Spleen (tissue), 11 donors: Measurements from ENCODE around the gene MICAL3. TPM values are rescaled to one million over a fixed set of nuclear protein-coding genes. Genes with fewer than 3 reads are reported as not detected.

Experiments used
- DNase-seq: peaks from one replicate; pipeline ENCODE4 v3.0.0-alpha.2; 2020
- H3K27ac ChIP-seq, 8 donors: fragments of 200-600 bp; sonication (generic) in 7 of 8; 1 replicate in 4 of 8; 2 replicates in 4 of 8; pipeline versions ENCODE4 v1.5.0 to v1.8.0; 2016 to 2021; ENCODE audit warnings: inconsistent platforms in 4 of 8, mild to moderate bottlenecking in 4 of 8, moderate library complexity in 1 of 8
- H3K27me3 ChIP-seq, 7 donors: fragments of 200-600 bp; sonication (generic) in 6 of 7; replicated peaks in 1 of 7; 1 replicate in 4 of 7; 2 replicates in 3 of 7; pipeline versions ENCODE4 v1.5.0 to v1.8.0; 2016 to 2021; ENCODE audit warnings: inconsistent platforms in 3 of 7, mild to moderate bottlenecking in 1 of 7
- H3K36me3 ChIP-seq, 6 donors: fragments of 200-600 bp; sonication (generic) in 5 of 6; 1 replicate in 4 of 6; 2 replicates in 2 of 6; pipeline versions ENCODE4 v1.5.0 to v1.8.0; 2016 to 2021; ENCODE audit warnings: inconsistent platforms in 2 of 6
- H3K4me1 ChIP-seq, 6 donors: fragments of 200-600 bp; sonication (generic) in 5 of 6; 1 replicate in 3 of 6; 2 replicates in 3 of 6; pipeline versions ENCODE4 v1.5.0 to v1.8.0; 2016 to 2021; ENCODE audit warnings: inconsistent platforms in 3 of 6
- H3K4me3 ChIP-seq, 8 donors: fragments of 200-600 bp; sonication (generic) in 7 of 8; 1 replicate in 4 of 8; 2 replicates in 4 of 8; pipeline versions ENCODE4 v1.5.0 to v1.8.0; 2016 to 2021; ENCODE audit warnings: inconsistent platforms in 4 of 8, mild to moderate bottlenecking in 4 of 8, moderate library complexity in 2 of 8
- H3K9me3 ChIP-seq, 8 donors: fragments of 200-600 bp; sonication (generic) in 7 of 8; 1 replicate in 4 of 8; 2 replicates in 4 of 8; pipeline versions ENCODE4 v1.5.0 to v1.8.0; 2016 to 2021; ENCODE audit warnings: inconsistent platforms in 4 of 8
- CTCF ChIP-seq, 11 experiments: fragments of 200-600 bp in 7 of 11; fragments of 450-650 bp in 4 of 11; sonication (generic) in 4 of 11; IDR thresholded peaks in 8 of 11; conservative IDR thresholded peaks in 3 of 11; 1 replicate in 7 of 11; 2 replicates in 4 of 11; pipeline versions ENCODE4 v1.4.0 to v1.8.0; 2016 to 2021; ENCODE audit warnings: antibody characterized with exemption in 11 of 11, inconsistent platforms in 4 of 11, mild to moderate bottlenecking in 1 of 11
- POLR2A ChIP-seq, 3 donors: fragments of 450-650 bp; IDR thresholded peaks; one replicate each; pipeline ENCODE4 v1.5.1; 2017; ENCODE audit warnings: antibody characterized with exemption in 3 of 3, mild to moderate bottlenecking in 1 of 3
- POLR2AphosphoS5 ChIP-seq, 3 donors: sonication (generic); formaldehyde crosslinking; IDR thresholded peaks; one replicate each; pipeline ENCODE4 v1.5.1; 2017; ENCODE audit warnings: antibody characterized with exemption in 3 of 3
- WGBS, 5 donors: extraction: QIAGEN DNeasy Blood & Tissue Kit in 3 of 5; methylation state at CpG; one replicate each; pipeline versions ENCODE4 v1.1.5 to v1.1.7; 2013 to 2018; 5-methylcytosine and 5-hydroxymethylcytosine counted together
- intact Hi-C: fragments of 100-400 bp; cut with DNase I; formaldehyde crosslinking; loops from one replicate; pipeline ENCODE4 v1.15.0; 2023; ENCODE audit warnings: low total_unique reads
- polyA plus RNA-seq, 3 donors: library from polyadenylated mRNA; stranded (reverse); fragments of 200-250 nt; gene quantifications; one replicate each; pipeline ENCODE4 v1.2.1, GENCODE V29; 2013
- total RNA-seq, 7 donors: library from RNA; depleted of rRNA in 3 of 7; stranded (reverse); fragments of >200 nt in 3 of 7; fragmentation: NEBNext Ultra II Directional in 4 of 7; extraction: Animal tissue kit (Norgen Biotek cat#: 25700) in 4 of 7; gene quantifications; one replicate each; pipeline versions ENCODE4 v1.1.0 to v1.2.1, GENCODE V29; 2016 to 2021
- donor health status: healthy with polysubstance abuse.
- donor health status: DM: no; HTN: no; CAD: no; lungs with moderate emphysema.
- donor health status: DM: no; HTN: no; CAD: no.
- donor health status: Bipolar disorder and iron deficiency.
- donor health status: healthy.
- donor health status: DM: no; HTN: no; CAD: no.
- donor health status: DM: yes; HTN: yes; CAD: no.

Gene MICAL3
- total and polyA plus RNA-seq, 10 donors, result 2.6 to 133 (median 75.2) TPM

- H3K36me3 ChIP-seq, result peaks cover 0 to 5% (median 0%) of the 10 kb centered on the region in 6 donors
- TF ChIP-seq POLR2AphosphoS5 (IDR thresholded peaks at IDR 0.05) (no peak), CTCF (IDR thresholded peaks at IDR 0.05 in 8 of 11, conservative IDR thresholded peaks at IDR 0.05 in 3 of 11) (no peak), POLR2A (IDR thresholded peaks at IDR 0.05) (no peak)
- H3K4me1 ChIP-seq, result peaks cover 39 to 100% (median 80%) of the 10 kb centered on the region in 6 donors
- DNase-seq, result no peak
- no peaks in the 10 kb centered on the region for H3K27me3 ChIP-seq
- WGBS, 5 donors, result 81 to 91% (median 87%) methylated on average over 14 of the region's 14 CpGs
- H3K27ac ChIP-seq, result peak overlapping the region in 5 of 8 donors; percentile 22 to 74 (median 52)
- intact Hi-C loops, result no loop called here
- no peaks in the 10 kb centered on the region for H3K9me3 ChIP-seq
- no peak overlapping the region for H3K4me3 ChIP-seq
Observed at GRCh38 chr22:17921871-17922821, 102.2 kb downstream of the MICAL3 start.

GRCh38 chr22:17920992-17921650 is 103.2 kb downstream of the MICAL3 start:
- no peaks in the 10 kb centered on the region for H3K9me3 ChIP-seq
- peak overlapping the region in 7 of 8 donors; percentile 5 to 74 (median 51) for H3K27ac ChIP-seq
- 80 to 87% (median 82%) methylated on average over 6 of the region's 6 CpGs for WGBS, 5 donors
- no peak for TF ChIP-seq POLR2AphosphoS5 (IDR thresholded peaks at IDR 0.05)
- TF ChIP-seq CTCF (IDR thresholded peaks at IDR 0.05 in 8 of 11, conservative IDR thresholded peaks at IDR 0.05 in 3 of 11), result no peak
- no peak for TF ChIP-seq POLR2A (IDR thresholded peaks at IDR 0.05)
- H3K4me1 ChIP-seq, result peaks cover 40 to 100% (median 84%) of the 10 kb centered on the region in 6 donors
- H3K27me3 ChIP-seq, result no peaks in the 10 kb centered on the region
- peaks cover 0 to 5% (median 0%) of the 10 kb centered on the region in 6 donors for H3K36me3 ChIP-seq
- no peak overlapping the region for H3K4me3 ChIP-seq
- intact Hi-C loops, result no loop called here
- DNase-seq, result no peak

GRCh38 chr22:17920145-17920605 is 104.2 kb downstream of the MICAL3 start:
- Histone ChIP-seq H3K9me3 (no peaks in the 10 kb centered on the region), H3K4me1 (peaks cover 40 to 96% (median 81%) of the 10 kb centered on the region in 6 donors), H3K27ac (peak overlapping the region in 7 of 8 donors; percentile 29 to 74 (median 52)), H3K27me3 (no peaks in the 10 kb centered on the region), H3K4me3 (peak overlapping the region in 1 of 8 donors; percentile 19), H3K36me3 (peaks cover 0 to 5% (median 0%) of the 10 kb centered on the region in 6 donors)
- peak; percentile 81 for DNase-seq
- intact Hi-C loops, result no loop called here
- 26 to 37% (median 29%) methylated on average over 15 of the region's 15 CpGs for WGBS, 5 donors
- TF ChIP-seq CTCF (IDR thresholded peaks at IDR 0.05 in 8 of 11, conservative IDR thresholded peaks at IDR 0.05 in 3 of 11), result peak in 1 of 11 experiments; percentile 26
- TF ChIP-seq POLR2A (IDR thresholded peaks at IDR 0.05), result no peak
- peak in 2 of 3 donors; percentile 22 to 52 for TF ChIP-seq POLR2AphosphoS5 (IDR thresholded peaks at IDR 0.05)
